ENCODE measurements around the gene TAB2.

- TF ChIP-seq CTCF (IDR thresholded peaks at IDR 0.05) (no peak), EZH2 (IDR thresholded peaks at IDR 0.05; ENCODE audit: borderline replicate concordance, insufficient read depth, low read depth, low read length, poor library complexity, severe bottlenecking) (no peak)
Measured at GRCh38 chr6:149448821-149449453, 131.4 kb downstream of the TAB2 start.
